GM21360 (cell line): ENCODE data around the gene UBTF.

Experiments used
- ATAC-seq: cut with Tn5 transposase; IDR thresholded peaks from one replicate; pipeline ENCODE4 v1.9.1; 2021; ENCODE audit warnings: mild to moderate bottlenecking, moderate library complexity; ENCODE audit not compliant: unreplicated experiment

Gene UBTF

GRCh38 chr17:44197980-44198720 is 21.3 kb downstream of the UBTF start:
- ATAC-seq: no peak

GRCh38 chr17:44197107-44197506 is 22.4 kb downstream of the UBTF start:
- ATAC-seq: no peak

- ATAC-seq: no peak
Measured at GRCh38 chr17:44193326-44194084, 26.0 kb downstream of the UBTF start.

- ATAC-seq: no peak
Measured at GRCh38 chr17:44192750-44193149, 26.7 kb downstream of the UBTF start.

GRCh38 chr17:44191941-44192496 is 27.5 kb downstream of the UBTF start:
- no peak for ATAC-seq

GRCh38 chr17:44191369-44191768 is 28.1 kb downstream of the UBTF start:
- no peak for ATAC-seq

GRCh38 chr17:44190481-44190880 is 29.0 kb downstream of the UBTF start:
- ATAC-seq: no peak

- no peak for ATAC-seq
Measured at GRCh38 chr17:44188576-44189403, 30.7 kb downstream of the UBTF start.

- ATAC-seq: peak; percentile 28
Measured at GRCh38 chr17:44187131-44187899, 32.2 kb downstream of the UBTF start.

GRCh38 chr17:44186307-44187130 is 33.0 kb downstream of the UBTF start, which contains the start of gene TMUB2:
TMUB2 (plus strand) TSS chr17:44186972; CDS start chr17:44187709, 737 bp downstream.
- peak; percentile 85 for ATAC-seq

- ATAC-seq: no peak
Measured at GRCh38 chr17:44184212-44184810, 35.2 kb downstream of the UBTF start.

- no peak for ATAC-seq
Measured at GRCh38 chr17:44183024-44183423, 36.5 kb downstream of the UBTF start.

- ATAC-seq: no peak
Measured at GRCh38 chr17:44178133-44178532, 41.3 kb downstream of the UBTF start.

GRCh38 chr17:44177640-44178039 is 41.8 kb downstream of the UBTF start:
- ATAC-seq: no peak

GRCh38 chr17:44176671-44177501 is 42.6 kb downstream of the UBTF start:
- no peak for ATAC-seq

GRCh38 chr17:44176257-44176656 is 43.2 kb downstream of the UBTF start:
- ATAC-seq: no peak

GRCh38 chr17:44174427-44174826 is 45.0 kb downstream of the UBTF start:
- no peak for ATAC-seq

- no peak for ATAC-seq
Measured at GRCh38 chr17:44171931-44172455, 47.5 kb downstream of the UBTF start.
